ENCODE results near the gene CCDC34. TPM values are rescaled to one million over a fixed set of nuclear protein-coding genes. Genes with fewer than 3 reads are reported as not detected.

CCDC34 gene, protein sequence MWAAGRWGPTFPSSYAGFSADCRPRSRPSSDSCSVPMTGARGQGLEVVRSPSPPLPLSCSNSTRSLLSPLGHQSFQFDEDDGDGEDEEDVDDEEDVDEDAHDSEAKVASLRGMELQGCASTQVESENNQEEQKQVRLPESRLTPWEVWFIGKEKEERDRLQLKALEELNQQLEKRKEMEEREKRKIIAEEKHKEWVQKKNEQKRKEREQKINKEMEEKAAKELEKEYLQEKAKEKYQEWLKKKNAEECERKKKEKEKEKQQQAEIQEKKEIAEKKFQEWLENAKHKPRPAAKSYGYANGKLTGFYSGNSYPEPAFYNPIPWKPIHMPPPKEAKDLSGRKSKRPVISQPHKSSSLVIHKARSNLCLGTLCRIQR
- 15.6 and 30.6 TPM in 2 replicates for total RNA-seq (ENCODE audit: low replicate concordance)

DNA sequence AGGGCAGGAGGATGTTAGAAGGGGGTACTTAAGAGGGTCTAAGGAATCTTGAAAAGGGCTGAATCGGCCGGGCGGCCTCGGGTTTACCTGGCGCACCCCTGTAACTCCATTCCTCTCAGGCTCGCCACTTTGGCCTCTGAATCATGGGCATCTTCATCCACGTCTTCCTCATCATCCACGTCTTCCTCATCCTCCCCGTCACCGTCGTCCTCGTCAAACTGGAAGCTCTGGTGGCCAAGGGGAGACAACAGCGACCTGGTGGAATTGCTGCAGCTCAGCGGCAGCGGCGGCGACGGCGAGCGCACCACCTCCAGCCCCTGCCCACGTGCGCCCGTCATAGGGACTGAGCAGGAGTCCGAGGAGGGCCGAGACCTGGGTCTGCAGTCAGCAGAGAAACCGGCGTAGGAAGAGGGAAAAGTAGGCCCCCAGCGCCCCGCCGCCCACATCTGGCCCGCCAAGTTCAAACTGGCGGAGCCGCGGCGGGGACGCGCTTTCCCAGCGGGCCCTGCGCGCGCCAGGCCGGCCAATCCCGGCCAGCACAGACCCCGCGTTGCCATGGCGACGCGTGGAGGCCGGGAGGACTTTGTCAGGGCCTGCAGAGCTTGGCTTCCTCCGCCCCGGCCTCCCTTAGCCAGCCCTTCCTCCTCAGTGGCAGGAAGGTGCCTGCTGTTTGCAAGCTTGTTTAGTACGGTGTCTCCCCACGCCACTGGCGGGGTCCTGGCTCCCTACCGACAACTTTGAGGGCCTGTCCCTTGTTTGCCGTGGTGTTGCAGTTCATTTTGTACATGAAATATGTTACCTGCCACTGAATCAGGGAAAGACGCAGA is at the start of gene CCDC34:
Gene CCDC34, minus strand, starts transcription at position 467 of the 827 bp plus-strand sequence. Its CDS starts 21 bp downstream, at position 446.
- peaks cover 60% of the 10 kb centered on the region for H3F3A ChIP-seq (ENCODE audit: low read depth)
- H3K36me3 Mint-ChIP-seq, result peaks cover 14% of the 10 kb centered on the region
- peaks cover 26% of the 10 kb centered on the region for H3K79me2 ChIP-seq (ENCODE audit: low read depth)
- no peaks in the 10 kb centered on the region for H3K27me3 ChIP-seq
- peak within 1 kb of the TSS; percentile 84 for H3K4me2 ChIP-seq
- H3K27ac Mint-ChIP-seq, result peak within 1 kb of the TSS; percentile 88
- no peaks in the 10 kb centered on the region for H3K9me3 ChIP-seq (ENCODE audit: low read depth)
- H2AFZ ChIP-seq (replicated peaks), result peak within 1 kb of the TSS; percentile 3
- peaks cover 17% of the 10 kb centered on the region for H4K20me1 ChIP-seq (ENCODE audit: low read depth)
- H3K9ac ChIP-seq, result peak within 1 kb of the TSS; percentile 17
- H3K27ac ChIP-seq, result peak within 1 kb of the TSS; percentile 47
- DNase-seq (ENCODE audit: low spot score), result peak; percentile 99
- H3K36me3 ChIP-seq, result peaks cover 9% of the 10 kb centered on the region
- peak within 1 kb of the TSS; percentile 62 for H3K4me3 ChIP-seq
- H3K4me1 ChIP-seq, result peaks cover 16% of the 10 kb centered on the region
- H3K4me1 Mint-ChIP-seq, result peaks cover 44% of the 10 kb centered on the region
- H3K4me3 Mint-ChIP-seq, result peak within 1 kb of the TSS; percentile 98
- H3K9me3 Mint-ChIP-seq, result no peaks in the 10 kb centered on the region
- TF ChIP-seq EZH2phosphoT487 (IDR thresholded peaks at IDR 0.05) (no peak), CTCF (IDR thresholded peaks at IDR 0.05) (no peak), EZH2 (IDR thresholded peaks at IDR 0.05) (no peak)
- H3K27me3 Mint-ChIP-seq (ENCODE audit: insufficient read depth, low read depth), result peaks cover 2% of the 10 kb centered on the region

DNA sequence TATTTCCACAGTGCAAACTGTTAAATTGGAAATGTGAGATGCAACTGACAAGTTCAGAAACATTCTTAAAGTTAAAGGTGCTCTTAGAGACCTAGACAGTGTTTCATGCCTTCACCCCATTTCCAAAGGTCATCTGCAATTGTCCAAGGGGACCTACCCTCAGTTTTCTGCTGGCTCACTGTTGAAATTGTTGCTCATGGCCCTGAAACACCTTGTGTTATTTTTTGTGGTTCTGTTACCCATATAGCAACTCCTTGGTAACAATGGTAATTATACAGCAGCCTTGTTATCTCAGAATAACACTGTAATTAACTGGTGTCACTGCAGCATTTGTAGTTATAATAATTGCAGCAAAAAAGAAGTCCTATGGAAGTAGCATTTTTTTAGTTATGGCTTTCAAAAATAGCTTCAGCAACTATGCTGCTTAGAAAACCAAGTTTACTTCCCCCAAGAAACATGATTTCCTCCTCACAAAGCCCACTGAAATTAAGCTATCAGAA is 49.2 kb upstream of the CCDC34 start:
- Mint-ChIP-seq H3K27ac (no peak overlapping the region), H3K4me3 (no peak overlapping the region), H3K4me1 (no peaks in the 10 kb centered on the region), H3K27me3 (ENCODE audit: insufficient read depth, low read depth) (no peaks in the 10 kb centered on the region), H3K9me3 (no peaks in the 10 kb centered on the region), H3K36me3 (no peaks in the 10 kb centered on the region)
- Histone ChIP-seq H3K4me2 (no peak overlapping the region), H3K27ac (peak overlapping the region; percentile 61), H3F3A (ENCODE audit: low read depth) (peaks cover 9% of the 10 kb centered on the region), H2AFZ (replicated peaks) (no peak overlapping the region), H4K20me1 (ENCODE audit: low read depth) (peaks cover 91% of the 10 kb centered on the region), H3K36me3 (peaks cover 15% of the 10 kb centered on the region), H3K27me3 (no peaks in the 10 kb centered on the region), H3K9me3 (ENCODE audit: low read depth) (no peaks in the 10 kb centered on the region), H3K4me1 (peaks cover 41% of the 10 kb centered on the region), H3K79me2 (ENCODE audit: low read depth) (peaks cover 100% of the 10 kb centered on the region), H3K9ac (no peak overlapping the region), H3K4me3 (no peak overlapping the region)
- no peak for TF ChIP-seq EZH2phosphoT487 (IDR thresholded peaks at IDR 0.05)
- no peak for TF ChIP-seq CTCF (IDR thresholded peaks at IDR 0.05)
- no peak for TF ChIP-seq EZH2 (IDR thresholded peaks at IDR 0.05)
- no peak for DNase-seq (ENCODE audit: low spot score)

DNA sequence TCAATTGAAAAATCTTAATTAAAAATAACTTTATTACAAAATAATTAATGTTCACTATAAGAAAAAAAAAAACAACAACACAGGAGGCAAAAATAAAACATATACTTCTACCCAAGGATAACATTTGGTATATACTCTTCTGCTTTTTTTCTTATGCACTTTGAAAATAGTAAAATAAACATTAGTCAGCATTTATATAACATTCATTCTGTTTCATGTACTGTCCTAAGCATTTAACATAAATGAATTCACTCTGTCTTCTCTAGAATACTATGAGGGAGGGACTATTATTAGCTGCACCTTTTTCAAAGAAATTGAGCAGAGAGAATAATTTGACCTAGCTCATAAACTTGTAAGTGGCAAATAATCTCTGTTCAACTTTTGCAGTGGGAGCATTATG is 48.3 kb upstream of the CCDC34 start:
- no peak overlapping the region for H3K4me3 ChIP-seq
- no peak overlapping the region for H3K4me2 ChIP-seq
- H3K9ac ChIP-seq, result no peak overlapping the region
- peaks cover 100% of the 10 kb centered on the region for H3K79me2 ChIP-seq (ENCODE audit: low read depth)
- Mint-ChIP-seq H3K9me3 (no peaks in the 10 kb centered on the region), H3K27me3 (ENCODE audit: insufficient read depth, low read depth) (no peaks in the 10 kb centered on the region), H3K27ac (no peak overlapping the region), H3K4me3 (no peak overlapping the region), H3K4me1 (no peaks in the 10 kb centered on the region), H3K36me3 (no peaks in the 10 kb centered on the region)
- peaks cover 22% of the 10 kb centered on the region for H3K36me3 ChIP-seq
- no peaks in the 10 kb centered on the region for H3K9me3 ChIP-seq (ENCODE audit: low read depth)
- peaks cover 90% of the 10 kb centered on the region for H4K20me1 ChIP-seq (ENCODE audit: low read depth)
- TF ChIP-seq CTCF (IDR thresholded peaks at IDR 0.05) (no peak), EZH2phosphoT487 (IDR thresholded peaks at IDR 0.05) (no peak), EZH2 (IDR thresholded peaks at IDR 0.05) (no peak)
- H3K27me3 ChIP-seq, result no peaks in the 10 kb centered on the region
- peaks cover 41% of the 10 kb centered on the region for H3K4me1 ChIP-seq
- H2AFZ ChIP-seq (replicated peaks), result no peak overlapping the region
- peaks cover 15% of the 10 kb centered on the region for H3F3A ChIP-seq (ENCODE audit: low read depth)
- no peak overlapping the region for H3K27ac ChIP-seq
- DNase-seq (ENCODE audit: low spot score), result no peak

Measured in neural progenitor cell (in vitro differentiated cells).